Measurements from ENCODE around the gene AP1S3. TPM values are rescaled to one million over a fixed set of nuclear protein-coding genes. Genes with fewer than 3 reads are reported as not detected.

AP1S3 gene
- polyA plus RNA-seq, 2 of the 4 experiments (the other 2 are of a cell fraction) = 42.9 to 57.0 TPM

GRCh38 chr2:223884399-223884798, 47.0 kb upstream of the AP1S3 start:
- FAIRE-seq = no peak
- WGBS (ENCODE audit: missing lambda C conversion rate) = 74% methylated on average over 3 of the region's 3 CpGs
- no peak; a peak in 1 of 6 replicates for ATAC-seq
- Histone ChIP-seq H3K4me3 (no peak overlapping the region), H3K4me1 (peaks cover 16% of the 10 kb centered on the region), H3K9me3 (no peaks in the 10 kb centered on the region), H3K4me2 (no peak overlapping the region), H3K27ac (no peak overlapping the region)
- no peak for DNase-seq (ENCODE audit: low read depth in 1 of 2, low spot score in 1 of 2)
- ChIA-PET CTCF (interaction anchor here (0.8 kb wide), 1 partner anchor 1177 kb away, joined by 3 read pairs; no protein-coding TSS in a partner anchor), POLR2A (no interaction called here)
- TF ChIP-seq, protein P1, sequence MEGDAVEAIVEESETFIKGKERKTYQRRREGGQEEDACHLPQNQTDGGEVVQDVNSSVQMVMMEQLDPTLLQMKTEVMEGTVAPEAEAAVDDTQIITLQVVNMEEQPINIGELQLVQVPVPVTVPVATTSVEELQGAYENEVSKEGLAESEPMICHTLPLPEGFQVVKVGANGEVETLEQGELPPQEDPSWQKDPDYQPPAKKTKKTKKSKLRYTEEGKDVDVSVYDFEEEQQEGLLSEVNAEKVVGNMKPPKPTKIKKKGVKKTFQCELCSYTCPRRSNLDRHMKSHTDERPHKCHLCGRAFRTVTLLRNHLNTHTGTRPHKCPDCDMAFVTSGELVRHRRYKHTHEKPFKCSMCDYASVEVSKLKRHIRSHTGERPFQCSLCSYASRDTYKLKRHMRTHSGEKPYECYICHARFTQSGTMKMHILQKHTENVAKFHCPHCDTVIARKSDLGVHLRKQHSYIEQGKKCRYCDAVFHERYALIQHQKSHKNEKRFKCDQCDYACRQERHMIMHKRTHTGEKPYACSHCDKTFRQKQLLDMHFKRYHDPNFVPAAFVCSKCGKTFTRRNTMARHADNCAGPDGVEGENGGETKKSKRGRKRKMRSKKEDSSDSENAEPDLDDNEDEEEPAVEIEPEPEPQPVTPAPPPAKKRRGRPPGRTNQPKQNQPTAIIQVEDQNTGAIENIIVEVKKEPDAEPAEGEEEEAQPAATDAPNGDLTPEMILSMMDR (IDR thresholded peaks at IDR 0.05) = no peak
- TF ChIP-seq ZSCAN20 (CRISPR knock-in tag; IDR thresholded peaks at IDR 0.05) = no peak

DNA sequence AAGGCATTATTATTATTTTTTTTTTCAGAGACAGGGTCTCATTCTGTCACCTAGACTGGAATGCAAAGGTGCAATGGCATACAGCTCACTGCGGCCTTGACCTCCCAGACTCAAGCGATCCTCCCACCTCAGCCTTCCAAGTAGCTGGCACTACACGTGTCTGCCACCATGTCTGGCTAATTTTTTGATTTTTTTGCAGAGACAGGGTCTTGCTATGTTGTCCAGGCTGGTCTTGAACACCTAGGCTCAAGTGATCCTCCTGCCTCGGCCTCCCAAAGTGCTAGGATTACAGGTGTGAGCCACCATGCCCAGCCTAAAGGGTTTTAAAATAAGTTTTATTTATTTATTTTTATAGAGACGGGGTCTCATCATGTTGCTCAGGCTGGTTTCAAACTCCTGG, 45.3 kb upstream of the AP1S3 start:
- POLR2A ChIA-PET = no interaction called here

GRCh38 chr2:223880796-223881195, 43.4 kb upstream of the AP1S3 start:
- ChIA-PET CTCF (interaction anchor here (1.8 kb wide), 1 partner anchor 42 kb away, joined by 4 read pairs; no protein-coding TSS in a partner anchor), POLR2A (no interaction called here)
- H3K9me3 ChIP-seq = no peaks in the 10 kb centered on the region
- ATAC-seq (no peak), FAIRE-seq (no peak), DNase-seq (ENCODE audit: low read depth in 1 of 2, low spot score in 1 of 2) (no peak)
- 87% methylated on average over 4 of the region's 4 CpGs for WGBS (ENCODE audit: missing lambda C conversion rate)
- no peak overlapping the region for H3K27ac ChIP-seq
- H3K4me1 ChIP-seq = 0 out of 3 replicates have a peak, but pooled peaks cover 3% of the 10 kb centered on the region
- no peak overlapping the region for H3K4me3 ChIP-seq
- no peak overlapping the region for H3K4me2 ChIP-seq
- TF ChIP-seq NPAS2 (CRISPR knock-in tag; IDR thresholded peaks at IDR 0.05; ENCODE audit: borderline replicate concordance) (no peak), KDM5A (IDR thresholded peaks at IDR 0.05) (no peak), GATA3 (IDR thresholded peaks at IDR 0.05; ENCODE audit: borderline replicate concordance) (no peak), MAX (IDR thresholded peaks at IDR 0.05) (no peak), RCOR1 (IDR thresholded peaks at IDR 0.05; ENCODE audit: low read depth, low read length) (no peak), RARB (CRISPR knock-in tag; IDR thresholded peaks at IDR 0.05) (no peak), NFE2L2 (conservative IDR thresholded peaks at IDR 0.05; ENCODE audit: low read length) (no peak)
- TF ChIP-seq, protein P2, sequence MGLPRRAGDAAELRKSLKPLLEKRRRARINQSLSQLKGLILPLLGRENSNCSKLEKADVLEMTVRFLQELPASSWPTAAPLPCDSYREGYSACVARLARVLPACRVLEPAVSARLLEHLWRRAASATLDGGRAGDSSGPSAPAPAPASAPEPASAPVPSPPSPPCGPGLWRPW (IDR thresholded peaks at IDR 0.05) = no peak
- TF ChIP-seq, protein P3, sequence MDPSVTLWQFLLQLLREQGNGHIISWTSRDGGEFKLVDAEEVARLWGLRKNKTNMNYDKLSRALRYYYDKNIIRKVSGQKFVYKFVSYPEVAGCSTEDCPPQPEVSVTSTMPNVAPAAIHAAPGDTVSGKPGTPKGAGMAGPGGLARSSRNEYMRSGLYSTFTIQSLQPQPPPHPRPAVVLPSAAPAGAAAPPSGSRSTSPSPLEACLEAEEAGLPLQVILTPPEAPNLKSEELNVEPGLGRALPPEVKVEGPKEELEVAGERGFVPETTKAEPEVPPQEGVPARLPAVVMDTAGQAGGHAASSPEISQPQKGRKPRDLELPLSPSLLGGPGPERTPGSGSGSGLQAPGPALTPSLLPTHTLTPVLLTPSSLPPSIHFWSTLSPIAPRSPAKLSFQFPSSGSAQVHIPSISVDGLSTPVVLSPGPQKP (IDR thresholded peaks at IDR 0.05; ENCODE audit: low read depth, low read length) = no peak
- TF ChIP-seq, protein P4, sequence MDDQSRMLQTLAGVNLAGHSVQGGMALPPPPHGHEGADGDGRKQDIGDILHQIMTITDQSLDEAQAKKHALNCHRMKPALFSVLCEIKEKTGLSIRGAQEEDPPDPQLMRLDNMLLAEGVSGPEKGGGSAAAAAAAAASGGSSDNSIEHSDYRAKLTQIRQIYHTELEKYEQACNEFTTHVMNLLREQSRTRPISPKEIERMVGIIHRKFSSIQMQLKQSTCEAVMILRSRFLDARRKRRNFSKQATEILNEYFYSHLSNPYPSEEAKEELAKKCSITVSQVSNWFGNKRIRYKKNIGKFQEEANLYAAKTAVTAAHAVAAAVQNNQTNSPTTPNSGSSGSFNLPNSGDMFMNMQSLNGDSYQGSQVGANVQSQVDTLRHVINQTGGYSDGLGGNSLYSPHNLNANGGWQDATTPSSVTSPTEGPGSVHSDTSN (IDR thresholded peaks at IDR 0.05) = no peak
- TF ChIP-seq, protein P5, sequence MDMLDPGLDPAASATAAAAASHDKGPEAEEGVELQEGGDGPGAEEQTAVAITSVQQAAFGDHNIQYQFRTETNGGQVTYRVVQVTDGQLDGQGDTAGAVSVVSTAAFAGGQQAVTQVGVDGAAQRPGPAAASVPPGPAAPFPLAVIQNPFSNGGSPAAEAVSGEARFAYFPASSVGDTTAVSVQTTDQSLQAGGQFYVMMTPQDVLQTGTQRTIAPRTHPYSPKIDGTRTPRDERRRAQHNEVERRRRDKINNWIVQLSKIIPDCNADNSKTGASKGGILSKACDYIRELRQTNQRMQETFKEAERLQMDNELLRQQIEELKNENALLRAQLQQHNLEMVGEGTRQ (IDR thresholded peaks at IDR 0.05) = no peak

More for the DNA sequence above, 45.3 kb upstream of the AP1S3 start:
- TF ChIP-seq POLR2AphosphoS2 (conservative IDR thresholded peaks at IDR 0.05; ENCODE audit: low read length) (no peak), BCL3 (IDR thresholded peaks at IDR 0.05) (no peak), RCOR1 (IDR thresholded peaks at IDR 0.05; ENCODE audit: low read depth, low read length) (no peak), NPAS2 (CRISPR knock-in tag; IDR thresholded peaks at IDR 0.05; ENCODE audit: borderline replicate concordance) (no peak), MAZ (IDR thresholded peaks at IDR 0.05; ENCODE audit: borderline replicate concordance, low read depth, low read length) (no peak), ESRRA (IDR thresholded peaks at IDR 0.05; ENCODE audit: borderline replicate concordance, low read length) (no peak), CHD4 (IDR thresholded peaks at IDR 0.05; ENCODE audit: borderline replicate concordance) (no peak), BHLHE40 (IDR thresholded peaks at IDR 0.05; ENCODE audit: low read depth, low read length) (no peak), FOXS1 (CRISPR knock-in tag; IDR thresholded peaks at IDR 0.05) (no peak), EHMT2 (IDR thresholded peaks at IDR 0.05; ENCODE audit: low read depth) (no peak), FOSB (CRISPR knock-in tag; IDR thresholded peaks at IDR 0.05) (no peak), HDAC2 (IDR thresholded peaks at IDR 0.05) (no peak), JUN (IDR thresholded peaks at IDR 0.05) (no peak), SREBF2 (IDR thresholded peaks at IDR 0.05) (no peak), HOXB5 (CRISPR knock-in tag; IDR thresholded peaks at IDR 0.05) (no peak), CBX8 (IDR thresholded peaks at IDR 0.05) (no peak), KDM5A (IDR thresholded peaks at IDR 0.05) (no peak)
- TF ChIP-seq, protein P4 (IDR thresholded peaks at IDR 0.05) = no peak
- TF ChIP-seq, protein P6, sequence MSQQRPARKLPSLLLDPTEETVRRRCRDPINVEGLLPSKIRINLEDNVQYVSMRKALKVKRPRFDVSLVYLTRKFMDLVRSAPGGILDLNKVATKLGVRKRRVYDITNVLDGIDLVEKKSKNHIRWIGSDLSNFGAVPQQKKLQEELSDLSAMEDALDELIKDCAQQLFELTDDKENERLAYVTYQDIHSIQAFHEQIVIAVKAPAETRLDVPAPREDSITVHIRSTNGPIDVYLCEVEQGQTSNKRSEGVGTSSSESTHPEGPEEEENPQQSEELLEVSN (IDR thresholded peaks at IDR 0.05; ENCODE audit: borderline replicate concordance, low read depth) = no peak
- CTCF ChIA-PET = no interaction called here
- H3K4me2 ChIP-seq = no peak overlapping the region
- no peaks in the 10 kb centered on the region for H3K9me3 ChIP-seq
- no peak overlapping the region for H3K27ac ChIP-seq
- H3K4me1 ChIP-seq = peaks cover 12% of the 10 kb centered on the region
- WGBS (ENCODE audit: missing lambda C conversion rate) = 90% methylated on average over 5 of the region's 5 CpGs
- no peak for DNase-seq (ENCODE audit: low read depth in 1 of 2, low spot score in 1 of 2)
- no peak for FAIRE-seq
- no peak overlapping the region for H3K4me3 ChIP-seq
- ATAC-seq = no peak
